ENCODE results near the gene UPB1.

DNA sequence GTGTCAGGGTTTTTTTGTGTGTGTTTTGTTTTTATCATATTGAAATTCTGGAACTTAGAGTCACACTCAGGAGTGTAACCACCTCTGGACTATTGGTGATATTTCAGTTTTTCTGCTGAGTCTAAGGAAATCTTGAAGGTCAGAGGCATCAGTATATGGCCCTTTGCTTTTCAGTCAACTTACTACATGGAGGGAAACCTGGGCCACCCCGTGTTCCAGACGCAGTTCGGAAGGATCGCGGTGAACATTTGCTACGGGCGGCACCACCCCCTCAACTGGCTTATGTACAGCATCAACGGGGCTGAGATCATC is 19.9 kb downstream of the UPB1 start:
- no peak for TF ChIP-seq MAX (IDR thresholded peaks at IDR 0.05)
- TF ChIP-seq RAD21 (IDR thresholded peaks at IDR 0.05; ENCODE audit: low read depth) = no peak
- no peak for TF ChIP-seq FOXM1 (IDR thresholded peaks at IDR 0.05; ENCODE audit: borderline replicate concordance, low read depth)
- no peak for TF ChIP-seq CREB1 (IDR thresholded peaks at IDR 0.05; ENCODE audit: low read depth)
- TF ChIP-seq, protein P1, sequence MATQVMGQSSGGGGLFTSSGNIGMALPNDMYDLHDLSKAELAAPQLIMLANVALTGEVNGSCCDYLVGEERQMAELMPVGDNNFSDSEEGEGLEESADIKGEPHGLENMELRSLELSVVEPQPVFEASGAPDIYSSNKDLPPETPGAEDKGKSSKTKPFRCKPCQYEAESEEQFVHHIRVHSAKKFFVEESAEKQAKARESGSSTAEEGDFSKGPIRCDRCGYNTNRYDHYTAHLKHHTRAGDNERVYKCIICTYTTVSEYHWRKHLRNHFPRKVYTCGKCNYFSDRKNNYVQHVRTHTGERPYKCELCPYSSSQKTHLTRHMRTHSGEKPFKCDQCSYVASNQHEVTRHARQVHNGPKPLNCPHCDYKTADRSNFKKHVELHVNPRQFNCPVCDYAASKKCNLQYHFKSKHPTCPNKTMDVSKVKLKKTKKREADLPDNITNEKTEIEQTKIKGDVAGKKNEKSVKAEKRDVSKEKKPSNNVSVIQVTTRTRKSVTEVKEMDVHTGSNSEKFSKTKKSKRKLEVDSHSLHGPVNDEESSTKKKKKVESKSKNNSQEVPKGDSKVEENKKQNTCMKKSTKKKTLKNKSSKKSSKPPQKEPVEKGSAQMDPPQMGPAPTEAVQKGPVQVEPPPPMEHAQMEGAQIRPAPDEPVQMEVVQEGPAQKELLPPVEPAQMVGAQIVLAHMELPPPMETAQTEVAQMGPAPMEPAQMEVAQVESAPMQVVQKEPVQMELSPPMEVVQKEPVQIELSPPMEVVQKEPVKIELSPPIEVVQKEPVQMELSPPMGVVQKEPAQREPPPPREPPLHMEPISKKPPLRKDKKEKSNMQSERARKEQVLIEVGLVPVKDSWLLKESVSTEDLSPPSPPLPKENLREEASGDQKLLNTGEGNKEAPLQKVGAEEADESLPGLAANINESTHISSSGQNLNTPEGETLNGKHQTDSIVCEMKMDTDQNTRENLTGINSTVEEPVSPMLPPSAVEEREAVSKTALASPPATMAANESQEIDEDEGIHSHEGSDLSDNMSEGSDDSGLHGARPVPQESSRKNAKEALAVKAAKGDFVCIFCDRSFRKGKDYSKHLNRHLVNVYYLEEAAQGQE (IDR thresholded peaks at IDR 0.05; ENCODE audit: low read depth) = no peak
- TF ChIP-seq TAF1 (IDR thresholded peaks at IDR 0.05; ENCODE audit: low read depth) = no peak
- TF ChIP-seq YY1 (IDR thresholded peaks at IDR 0.05; ENCODE audit: low read depth) = no peak
- TF ChIP-seq EP300 (IDR thresholded peaks at IDR 0.05; ENCODE audit: borderline replicate concordance) = no peak

Data from Ishikawa (cell line).